Right atrium auricular region (tissue), 2 donors: ENCODE results near the gene C10orf67. TPM values are rescaled to one million over a fixed set of nuclear protein-coding genes. Genes with fewer than 3 reads are reported as not detected.
"Not testable (repeated sequence)": the region's sequence is repeated elsewhere in the genome, so short reads cannot be mapped to it uniquely, and the experiment has no call there.

ENCODE experiments used
- DNase-seq: peaks from one replicate; pipeline ENCODE4 v3.0.0-alpha.2; 2019; ENCODE audit warnings: low spot score
- H3K27ac ChIP-seq, 2 donors: fragments of 200-600 bp; sonication (generic); 1 replicate in 1 of 2; 2 replicates in 1 of 2; pipeline ENCODE4 v1.5.1; 2016 to 2019
- H3K27me3 ChIP-seq, 2 donors: fragments of 200-600 bp; sonication (generic); one replicate each; pipeline versions ENCODE4 v1.5.1 to v1.6.0; 2017 to 2019
- H3K36me3 ChIP-seq: fragments of 200-600 bp; sonication (generic); one replicate; pipeline ENCODE4 v1.5.1; 2016
- H3K4me1 ChIP-seq, 2 donors: fragments of 200-600 bp; sonication (generic); one replicate each; pipeline versions ENCODE4 v1.5.1 to v1.6.0; 2017 to 2019
- H3K4me3 ChIP-seq, 2 donors: fragments of 200-600 bp; sonication (generic); 1 replicate in 1 of 2; 2 replicates in 1 of 2; pipeline ENCODE4 v1.5.1; 2017 to 2019; ENCODE audit warnings: mild to moderate bottlenecking in 1 of 2, moderate library complexity in 1 of 2
- H3K9me3 ChIP-seq, 2 donors: fragments of 200-600 bp; sonication (generic); one replicate each; pipeline ENCODE4 v1.5.1; 2019
- total RNA-seq, 2 donors: library from RNA; depleted of rRNA; stranded (reverse); fragments of >200 nt; gene quantifications; one replicate each; pipeline ENCODE4 v1.1.0, GENCODE V29; 2016
- TF ChIP-seq, protein P1 (sequence below), 2 donors: fragments of 200-600 bp; sonication (generic); IDR thresholded peaks; one replicate each; pipeline ENCODE4 v1.5.1; 2019; ENCODE audit warnings: antibody characterized with exemption in 2 of 2

C10orf67 gene
- total RNA-seq, 2 donors from 2014 or later, result 0.16 to 0.44 TPM

DNA sequence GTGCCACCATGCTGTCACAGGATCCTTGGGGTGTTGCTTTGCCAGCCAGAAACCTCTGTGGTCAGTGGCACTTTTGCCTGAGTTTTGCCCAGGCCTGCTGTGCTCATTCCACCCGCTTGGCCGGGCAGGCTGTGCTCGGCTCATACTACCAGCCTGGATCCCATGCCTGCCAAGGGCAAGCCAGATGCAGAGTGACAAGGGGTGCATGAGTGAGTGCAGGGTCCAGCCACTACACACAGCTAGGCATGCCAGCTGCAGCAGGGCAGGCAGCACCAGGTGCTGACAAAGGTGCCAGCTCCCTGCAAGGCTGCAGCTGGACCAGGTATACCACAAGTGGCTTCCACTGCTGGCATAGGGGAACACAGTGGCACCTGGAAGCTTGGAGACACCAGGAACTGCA is 28.6 kb downstream of the C10orf67 start:
- no peaks in the 10 kb centered on the region for H3K9me3 ChIP-seq
- H3K4me3 ChIP-seq, result no peak overlapping the region
- TF ChIP-seq, protein P1, sequence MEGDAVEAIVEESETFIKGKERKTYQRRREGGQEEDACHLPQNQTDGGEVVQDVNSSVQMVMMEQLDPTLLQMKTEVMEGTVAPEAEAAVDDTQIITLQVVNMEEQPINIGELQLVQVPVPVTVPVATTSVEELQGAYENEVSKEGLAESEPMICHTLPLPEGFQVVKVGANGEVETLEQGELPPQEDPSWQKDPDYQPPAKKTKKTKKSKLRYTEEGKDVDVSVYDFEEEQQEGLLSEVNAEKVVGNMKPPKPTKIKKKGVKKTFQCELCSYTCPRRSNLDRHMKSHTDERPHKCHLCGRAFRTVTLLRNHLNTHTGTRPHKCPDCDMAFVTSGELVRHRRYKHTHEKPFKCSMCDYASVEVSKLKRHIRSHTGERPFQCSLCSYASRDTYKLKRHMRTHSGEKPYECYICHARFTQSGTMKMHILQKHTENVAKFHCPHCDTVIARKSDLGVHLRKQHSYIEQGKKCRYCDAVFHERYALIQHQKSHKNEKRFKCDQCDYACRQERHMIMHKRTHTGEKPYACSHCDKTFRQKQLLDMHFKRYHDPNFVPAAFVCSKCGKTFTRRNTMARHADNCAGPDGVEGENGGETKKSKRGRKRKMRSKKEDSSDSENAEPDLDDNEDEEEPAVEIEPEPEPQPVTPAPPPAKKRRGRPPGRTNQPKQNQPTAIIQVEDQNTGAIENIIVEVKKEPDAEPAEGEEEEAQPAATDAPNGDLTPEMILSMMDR (IDR thresholded peaks at IDR 0.05), result no peak
- no peak for DNase-seq
- no peak overlapping the region for H3K27ac ChIP-seq
- H3K27me3 ChIP-seq, result no peaks in the 10 kb centered on the region
- H3K36me3 ChIP-seq, result no peaks in the 10 kb centered on the region
- H3K4me1 ChIP-seq, result no peaks in the 10 kb centered on the region

DNA sequence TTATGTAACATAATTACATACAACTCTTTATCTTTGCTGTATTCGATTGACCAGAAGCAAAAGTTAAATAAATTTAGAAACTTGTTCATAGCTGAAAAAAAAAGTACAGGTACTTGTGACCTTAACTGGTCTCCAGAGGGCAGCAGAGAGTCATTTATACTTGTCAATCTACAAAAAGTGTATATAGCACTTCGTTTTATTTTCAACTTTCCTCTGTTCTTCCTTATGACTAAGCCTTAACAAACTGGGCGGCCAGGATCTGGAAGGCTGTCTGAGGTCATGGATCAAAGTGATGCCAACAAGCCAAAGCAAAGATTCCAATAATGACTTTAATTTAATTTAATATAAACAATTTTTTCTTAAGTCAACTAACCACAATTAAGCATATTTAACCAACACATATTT is 29.8 kb downstream of the C10orf67 start:
- Histone ChIP-seq H3K4me1 (no peaks in the 10 kb centered on the region), H3K9me3 (no peaks in the 10 kb centered on the region), H3K36me3 (no peaks in the 10 kb centered on the region), H3K4me3 (no peak overlapping the region), H3K27ac (no peak overlapping the region), H3K27me3 (no peaks in the 10 kb centered on the region)
- no peak for DNase-seq
- TF ChIP-seq, protein P1 (IDR thresholded peaks at IDR 0.05), result peak; percentile 49 to 84

DNA sequence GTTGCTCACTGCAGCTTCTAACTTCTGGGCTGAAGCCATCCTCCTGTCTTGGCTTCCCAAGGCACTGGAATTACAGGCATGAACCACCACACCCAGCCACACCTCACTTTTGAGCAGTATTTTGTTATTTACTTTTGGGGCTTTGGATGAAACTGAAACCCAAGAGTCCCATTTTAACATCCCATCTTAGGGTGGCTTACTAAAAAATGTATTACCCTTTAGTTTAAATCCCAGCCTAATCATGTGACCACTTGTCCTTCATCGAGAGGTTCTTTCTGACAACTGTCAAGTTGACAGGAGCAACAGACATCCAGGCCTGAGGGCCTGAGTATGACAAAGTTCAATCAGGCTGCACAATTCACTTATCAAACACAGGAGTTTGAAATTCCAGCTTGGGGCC is 33.6 kb downstream of the C10orf67 start:
- Histone ChIP-seq H3K27ac (no peak overlapping the region), H3K9me3 (no peaks in the 10 kb centered on the region), H3K4me1 (no peaks in the 10 kb centered on the region), H3K27me3 (no peaks in the 10 kb centered on the region), H3K36me3 (no peaks in the 10 kb centered on the region), H3K4me3 (no peak overlapping the region)
- TF ChIP-seq, protein P1 (IDR thresholded peaks at IDR 0.05), result no peak
- no peak for DNase-seq

DNA sequence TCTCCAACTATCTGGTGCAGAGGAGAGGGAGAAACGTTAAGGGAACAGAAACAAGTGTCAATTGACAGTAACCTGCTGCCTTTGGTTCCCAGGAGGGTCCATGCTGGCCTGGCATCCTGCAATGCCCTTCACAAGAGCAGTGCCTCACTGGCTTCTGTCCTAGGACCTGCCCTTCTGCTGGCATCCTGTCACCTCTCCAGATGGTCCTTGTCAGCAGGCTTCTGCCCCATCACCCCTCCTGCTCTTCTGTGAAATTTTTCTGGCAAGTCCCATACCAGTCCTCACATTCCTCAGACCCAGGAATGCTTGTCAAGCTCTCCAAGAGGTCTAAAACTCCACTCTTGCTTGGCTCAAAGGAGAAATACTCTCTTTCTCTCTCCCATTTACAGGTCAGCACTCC is 34.2 kb downstream of the C10orf67 start:
- H3K27me3 ChIP-seq, result no peaks in the 10 kb centered on the region
- H3K36me3 ChIP-seq, result no peaks in the 10 kb centered on the region
- H3K4me3 ChIP-seq, result no peak overlapping the region
- H3K27ac ChIP-seq, result no peak overlapping the region
- TF ChIP-seq, protein P1 (IDR thresholded peaks at IDR 0.05), result no peak
- no peaks in the 10 kb centered on the region for H3K9me3 ChIP-seq
- DNase-seq, result no peak
- H3K4me1 ChIP-seq, result no peaks in the 10 kb centered on the region

DNA sequence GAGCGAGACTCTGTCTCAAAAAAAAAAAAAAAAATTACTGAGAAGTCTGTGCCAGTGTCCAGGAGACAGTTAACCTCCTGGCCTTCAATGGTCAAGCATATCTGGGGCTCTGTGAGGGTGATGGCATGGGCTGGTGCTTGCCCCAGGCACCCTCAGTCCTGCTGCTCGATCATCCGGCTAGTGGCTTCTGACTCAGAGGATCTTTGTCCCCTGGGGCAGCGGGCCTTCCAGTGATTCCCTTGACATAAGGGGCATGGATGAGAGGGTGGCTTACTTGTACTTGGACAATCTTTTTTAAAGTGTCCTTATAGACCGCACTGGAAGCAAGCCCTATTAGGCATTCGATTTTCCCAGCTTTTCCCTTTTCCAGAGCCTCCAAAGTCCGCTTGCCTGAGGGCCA is 44.6 kb downstream of the C10orf67 start:
- DNase-seq, H3K27ac ChIP-seq, H3K36me3 ChIP-seq, H3K27me3 ChIP-seq, H3K4me1 ChIP-seq, H3K9me3 ChIP-seq, H3K4me3 ChIP-seq: not testable (repeated sequence)

DNA sequence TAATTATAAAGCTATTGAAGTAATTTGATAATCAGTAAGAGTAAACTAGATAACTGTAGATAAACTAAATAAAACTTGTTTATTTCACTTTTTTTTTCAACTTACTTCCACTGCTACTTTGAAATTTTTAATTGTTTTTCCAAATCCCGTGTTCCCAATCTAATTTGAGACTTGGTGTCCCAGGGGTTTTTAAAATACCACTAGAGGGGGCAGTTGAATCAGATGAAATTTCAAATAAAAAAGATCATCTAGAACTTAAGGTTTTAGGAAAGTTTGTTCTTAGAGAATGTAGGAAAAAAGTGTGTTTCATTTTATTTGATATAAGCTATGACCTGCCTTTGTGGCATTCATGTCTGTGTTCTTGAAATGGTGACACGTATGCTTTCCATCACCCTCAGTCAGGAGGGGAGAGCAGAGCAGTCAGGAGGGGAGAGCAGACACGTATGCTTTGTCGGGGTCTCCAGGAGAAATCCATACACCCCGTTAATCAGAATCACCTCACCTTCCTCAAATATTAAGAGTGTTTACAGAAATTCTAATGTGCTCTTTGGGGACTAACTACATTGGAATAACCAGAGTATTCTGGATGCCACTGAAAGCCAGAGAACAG is 49.9 kb downstream of the C10orf67 start:
- Histone ChIP-seq H3K27ac (no peak overlapping the region), H3K27me3 (no peaks in the 10 kb centered on the region), H3K4me1 (no peaks in the 10 kb centered on the region), H3K36me3 (no peaks in the 10 kb centered on the region), H3K4me3 (no peak overlapping the region), H3K9me3 (no peaks in the 10 kb centered on the region)
- TF ChIP-seq, protein P1 (IDR thresholded peaks at IDR 0.05), result peak; percentile 22 to 58
- DNase-seq, result no peak
